Measurements from ENCODE around the gene GPT2. TPM values are rescaled to one million over a fixed set of nuclear protein-coding genes. Genes with fewer than 3 reads are reported as not detected.

The GPT2 gene
- total RNA-seq, 6 experiments from 2014 or later, result 11.5 to 17.4 (median 14.0) TPM

DNA sequence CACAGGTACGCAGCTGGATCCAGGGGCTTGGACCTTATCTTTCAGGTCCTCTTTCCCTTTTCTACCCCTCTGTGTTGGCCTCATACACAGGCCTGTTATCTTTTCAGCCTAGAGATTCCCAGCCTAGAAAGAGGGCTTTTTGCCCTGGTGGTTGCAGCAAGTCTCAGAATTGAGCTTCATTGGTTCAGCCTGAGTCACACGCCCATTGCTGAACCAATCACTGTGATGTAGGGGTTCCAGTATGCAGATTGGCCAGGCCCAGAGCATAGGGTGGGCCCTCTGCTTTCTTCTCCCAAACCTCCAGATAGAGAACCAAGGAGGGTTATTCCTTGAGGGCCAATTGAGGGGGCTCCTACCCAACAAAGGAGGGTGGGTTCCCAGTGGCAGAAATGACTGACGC is 32.8 kb downstream of the GPT2 start:
- Mint-ChIP-seq H3K4me3 (no peak overlapping the region), H3K9me3 (no peaks in the 10 kb centered on the region), H3K4me1 (ENCODE audit: low read depth) (no peaks in the 10 kb centered on the region), H3K27ac (no peak overlapping the region), H3K36me3 (ENCODE audit: low read depth) (peaks cover 8% of the 10 kb centered on the region), H3K27me3 (ENCODE audit: insufficient read depth) (no peaks in the 10 kb centered on the region; the same call in none of the 2 replicates)
- no peak for TF ChIP-seq CTCF (IDR thresholded peaks at IDR 0.05)
- no peak for DNase-seq

- no peak for DNase-seq
- TF ChIP-seq CTCF (IDR thresholded peaks at IDR 0.05), result no peak
- Mint-ChIP-seq H3K9me3 (no peaks in the 10 kb centered on the region), H3K4me3 (no peak overlapping the region), H3K36me3 (ENCODE audit: low read depth) (peaks cover 8% of the 10 kb centered on the region), H3K4me1 (ENCODE audit: low read depth) (no peaks in the 10 kb centered on the region), H3K27me3 (ENCODE audit: insufficient read depth) (peaks cover 1% of the 10 kb centered on the region), H3K27ac (no peak overlapping the region)
Observed at GRCh38 chr16:46918400-46918799, 34.2 kb downstream of the GPT2 start.

DNA sequence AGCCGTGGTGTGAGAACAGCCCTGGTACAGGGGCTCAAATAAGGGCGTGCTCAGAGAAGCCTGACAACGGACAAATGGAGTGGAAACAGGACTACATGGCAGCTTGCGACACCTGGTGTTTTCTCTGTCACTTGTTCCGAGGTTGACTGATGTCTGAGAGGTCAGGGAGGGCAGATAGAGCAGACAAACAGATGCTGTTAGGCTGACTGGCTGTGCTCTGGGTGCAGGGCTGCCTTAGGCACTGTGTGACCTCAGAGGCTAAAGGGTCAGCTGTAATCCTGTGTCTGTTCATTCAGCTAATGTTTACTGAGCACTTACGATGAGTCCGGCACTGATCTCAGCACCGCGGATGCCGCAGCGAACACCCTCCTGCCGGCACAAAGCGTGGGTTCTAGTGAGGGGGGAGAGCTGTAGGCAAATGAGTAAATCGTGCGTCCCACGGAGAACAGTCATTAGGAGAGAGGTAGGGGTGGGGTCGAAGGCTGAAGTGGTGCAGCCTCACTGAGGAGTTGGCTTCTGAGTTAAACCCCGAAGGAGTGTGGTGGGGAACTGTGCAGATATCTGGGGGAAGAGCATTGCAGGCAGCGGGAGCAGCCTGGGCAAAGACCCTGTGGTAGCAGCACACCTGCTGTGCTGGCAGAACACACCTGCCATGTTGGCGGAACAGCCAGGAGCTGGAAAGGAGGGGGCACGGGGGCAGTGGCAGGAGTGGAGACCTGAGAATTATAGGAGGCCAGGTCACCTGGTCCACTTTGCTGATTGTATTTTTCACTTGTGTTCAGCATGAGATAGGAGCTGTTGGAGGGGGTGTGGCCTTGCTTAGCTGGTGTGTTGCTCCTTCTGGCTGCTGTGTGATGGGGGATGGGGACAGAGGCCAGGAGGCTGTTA is 35.0 kb downstream of the GPT2 start:
- Mint-ChIP-seq H3K9me3 (no peaks in the 10 kb centered on the region), H3K4me3 (no peak overlapping the region), H3K27me3 (ENCODE audit: insufficient read depth) (peaks cover 1% of the 10 kb centered on the region), H3K36me3 (ENCODE audit: low read depth) (peaks cover 8% of the 10 kb centered on the region), H3K27ac (no peak overlapping the region), H3K4me1 (ENCODE audit: low read depth) (no peaks in the 10 kb centered on the region)
- no peak for TF ChIP-seq CTCF (IDR thresholded peaks at IDR 0.05)
- no peak for DNase-seq

GRCh38 chr16:46920402-46921068 is 36.4 kb downstream of the GPT2 start:
- Mint-ChIP-seq H3K36me3 (ENCODE audit: low read depth) (peaks cover 3% of the 10 kb centered on the region), H3K27me3 (ENCODE audit: insufficient read depth) (peaks cover 1% of the 10 kb centered on the region), H3K4me1 (ENCODE audit: low read depth) (no peaks in the 10 kb centered on the region), H3K9me3 (no peaks in the 10 kb centered on the region), H3K4me3 (no peak overlapping the region), H3K27ac (no peak overlapping the region)
- DNase-seq, result no peak
- TF ChIP-seq CTCF (IDR thresholded peaks at IDR 0.05), result no peak

DNA sequence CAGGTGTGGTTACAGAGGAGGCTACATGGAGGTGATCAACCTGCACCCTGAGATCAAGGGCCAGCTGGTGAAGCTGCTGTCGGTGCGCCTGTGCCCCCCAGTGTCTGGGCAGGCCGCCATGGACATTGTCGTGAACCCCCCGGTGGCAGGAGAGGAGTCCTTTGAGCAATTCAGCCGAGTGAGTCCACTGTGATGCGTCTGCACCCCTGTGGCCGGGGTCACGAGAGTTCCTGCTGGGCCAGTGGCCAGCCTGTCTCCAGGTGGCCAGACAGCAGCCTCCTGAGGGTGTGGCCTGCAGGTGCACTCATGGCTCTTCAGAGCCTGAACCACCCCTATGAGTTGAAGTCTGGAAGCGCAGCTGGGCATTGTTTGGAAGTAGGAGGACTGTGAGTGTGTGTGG is 38.1 kb downstream of the GPT2 start:
- H3K4me1 Mint-ChIP-seq (ENCODE audit: low read depth), result no peaks in the 10 kb centered on the region
- no peak overlapping the region for H3K4me3 Mint-ChIP-seq
- H3K9me3 Mint-ChIP-seq, result no peaks in the 10 kb centered on the region
- peaks cover 1% of the 10 kb centered on the region for H3K27me3 Mint-ChIP-seq (ENCODE audit: insufficient read depth)
- TF ChIP-seq CTCF (IDR thresholded peaks at IDR 0.05), result no peak
- DNase-seq, result no peak
- no peaks in the 10 kb centered on the region for H3K36me3 Mint-ChIP-seq (ENCODE audit: low read depth)
- H3K27ac Mint-ChIP-seq, result no peak overlapping the region
